ENCODE results near the gene FAT1.

GRCh38 chr4:186749611-186750281 is 26.1 kb upstream of the FAT1 start:
- no peak for TF ChIP-seq CTCF (conservative IDR thresholded peaks at IDR 0.05; ENCODE audit: low read depth, low read length)
- no peak for TF ChIP-seq EZH2 (IDR thresholded peaks at IDR 0.05; ENCODE audit: borderline replicate concordance, low read depth, low read length, poor library complexity, severe bottlenecking)

Measured in A673 (cell line).